BLaER1 (cell line): Measurements from ENCODE around the gene FAM184B.

ENCODE experiments used
- H3K27ac ChIP-seq: shearing (Covaris generic); formaldehyde crosslinking; 2 replicates; pipeline ENCODE4 v1.8.1; 2022
- H3K27me3 ChIP-seq: shearing (Covaris generic); formaldehyde crosslinking; 2 replicates; pipeline ENCODE4 v1.8.1; 2022
- H3K36me3 ChIP-seq: shearing (Covaris generic); formaldehyde crosslinking; 2 replicates; pipeline ENCODE4 v1.8.1; 2022
- H3K4me1 ChIP-seq: shearing (Covaris generic); formaldehyde crosslinking; 2 replicates; pipeline ENCODE4 v1.8.1; 2022
- H3K4me2 ChIP-seq: shearing (Covaris generic); formaldehyde crosslinking; 2 replicates; pipeline ENCODE4 v1.8.1; 2022
- H3K4me3 ChIP-seq: shearing (Covaris generic); formaldehyde crosslinking; 2 replicates; pipeline ENCODE4 v1.8.1; 2022
- H3K9ac ChIP-seq: shearing (Covaris generic); formaldehyde crosslinking; 2 replicates; pipeline ENCODE4 v1.8.1; 2022
- H3K9me3 ChIP-seq: shearing (Covaris generic); formaldehyde crosslinking; 2 replicates; pipeline ENCODE4 v1.8.1; 2022
- H4K20me1 ChIP-seq: shearing (Covaris generic); formaldehyde crosslinking; 2 replicates; pipeline ENCODE4 v1.8.1; 2022
- Cebpa-rat ChIP-seq: shearing (Covaris generic); IDR thresholded peaks from 2 replicates; pipeline ENCODE4 v1.8.1; 2022

Gene FAM184B

DNA sequence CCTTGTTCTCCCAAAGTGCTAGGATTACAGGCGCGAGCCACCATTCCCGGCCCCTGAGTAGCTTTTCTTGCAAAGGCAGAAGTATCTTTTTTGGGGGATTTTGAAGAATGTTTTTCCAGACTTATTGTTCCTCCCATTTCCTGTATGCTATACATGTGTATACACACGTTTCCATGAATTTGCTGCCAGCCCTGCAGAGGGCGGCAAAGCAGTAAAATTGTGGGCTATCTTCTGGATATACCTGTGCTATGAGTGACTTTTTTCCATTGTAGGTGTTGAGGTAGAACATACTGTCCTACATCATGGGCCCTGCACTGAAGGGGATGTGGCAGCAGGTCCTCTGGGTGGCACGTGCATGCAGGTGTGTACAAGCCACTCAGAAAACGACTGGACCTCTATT, 183.9 kb downstream of the FAM184B start:
- Histone ChIP-seq H3K9ac (no peak overlapping the region), H3K9me3 (no peaks in the 10 kb centered on the region), H3K27me3 (no peaks in the 10 kb centered on the region), H3K4me3 (no peak overlapping the region), H4K20me1 (peaks cover 44% of the 10 kb centered on the region), H3K4me2 (no peak overlapping the region), H3K27ac (no peak overlapping the region), H3K4me1 (peaks cover 48% of the 10 kb centered on the region), H3K36me3 (peaks cover 84% of the 10 kb centered on the region)
- TF ChIP-seq Cebpa-rat: no peak

DNA sequence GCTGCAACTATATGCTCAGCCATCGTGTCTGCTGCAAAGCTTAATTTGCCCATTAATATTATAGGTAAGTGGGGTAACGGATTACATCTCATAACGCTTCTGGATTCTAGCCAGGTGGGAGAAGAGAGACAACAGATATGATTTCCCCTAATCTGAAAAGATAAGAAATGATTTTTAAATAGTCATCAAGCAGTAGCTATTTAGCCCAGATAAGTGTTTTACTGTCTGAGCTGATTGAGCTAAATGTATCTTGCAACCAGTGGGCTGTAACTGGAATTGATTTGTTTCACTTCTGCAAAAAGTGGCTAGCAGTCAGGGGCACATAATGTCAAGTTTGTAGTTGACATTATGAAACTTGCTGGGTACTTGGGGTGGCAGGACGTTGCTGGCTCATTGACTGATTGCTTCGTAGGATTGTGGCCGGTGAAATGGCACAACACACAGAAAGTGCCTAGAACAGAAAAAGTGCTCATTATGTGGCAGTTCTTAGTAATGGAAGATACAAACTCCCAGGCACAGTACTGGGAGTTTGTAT, 185.9 kb downstream of the FAM184B start:
- H3K4me3 ChIP-seq: no peak overlapping the region
- H3K27me3 ChIP-seq: no peaks in the 10 kb centered on the region
- peaks cover 58% of the 10 kb centered on the region for H3K4me1 ChIP-seq
- H3K4me2 ChIP-seq: peak overlapping the region; percentile 61
- H3K36me3 ChIP-seq: peaks cover 86% of the 10 kb centered on the region
- H4K20me1 ChIP-seq: peaks cover 45% of the 10 kb centered on the region
- H3K9me3 ChIP-seq: no peaks in the 10 kb centered on the region
- TF ChIP-seq Cebpa-rat: no peak
- H3K27ac ChIP-seq: no peak overlapping the region; the same call in 1 of the 2 replicates
- H3K9ac ChIP-seq: no peak overlapping the region; the same call in 1 of the 2 replicates

DNA sequence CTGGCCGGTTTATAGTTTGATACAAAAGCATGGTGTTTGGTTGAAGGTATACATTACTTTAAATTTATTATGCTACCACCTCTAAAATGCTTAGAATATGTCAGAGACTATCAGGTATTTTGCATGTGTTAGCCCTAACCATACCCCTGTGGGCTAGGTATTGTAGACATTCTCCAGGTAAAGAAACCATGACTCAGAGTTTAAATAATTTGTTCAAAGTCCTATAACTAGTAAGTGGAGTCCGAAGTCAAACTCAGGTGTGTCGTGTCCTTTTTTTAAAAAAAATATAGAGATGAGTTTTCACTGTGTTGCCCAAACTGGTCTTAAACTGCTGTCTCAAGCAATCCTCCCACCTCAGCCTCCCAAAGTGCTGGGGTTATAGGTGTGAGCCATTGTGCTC, 192.1 kb downstream of the FAM184B start:
- H3K27ac ChIP-seq: no peak overlapping the region
- peaks cover 23% of the 10 kb centered on the region for H4K20me1 ChIP-seq
- no peak overlapping the region for H3K4me3 ChIP-seq
- H3K9me3 ChIP-seq: no peaks in the 10 kb centered on the region
- peaks cover 28% of the 10 kb centered on the region for H3K4me1 ChIP-seq
- H3K27me3 ChIP-seq: no peaks in the 10 kb centered on the region
- H3K36me3 ChIP-seq: peaks cover 100% of the 10 kb centered on the region
- no peak for TF ChIP-seq Cebpa-rat
- no peak overlapping the region for H3K9ac ChIP-seq
- no peak overlapping the region for H3K4me2 ChIP-seq

DNA sequence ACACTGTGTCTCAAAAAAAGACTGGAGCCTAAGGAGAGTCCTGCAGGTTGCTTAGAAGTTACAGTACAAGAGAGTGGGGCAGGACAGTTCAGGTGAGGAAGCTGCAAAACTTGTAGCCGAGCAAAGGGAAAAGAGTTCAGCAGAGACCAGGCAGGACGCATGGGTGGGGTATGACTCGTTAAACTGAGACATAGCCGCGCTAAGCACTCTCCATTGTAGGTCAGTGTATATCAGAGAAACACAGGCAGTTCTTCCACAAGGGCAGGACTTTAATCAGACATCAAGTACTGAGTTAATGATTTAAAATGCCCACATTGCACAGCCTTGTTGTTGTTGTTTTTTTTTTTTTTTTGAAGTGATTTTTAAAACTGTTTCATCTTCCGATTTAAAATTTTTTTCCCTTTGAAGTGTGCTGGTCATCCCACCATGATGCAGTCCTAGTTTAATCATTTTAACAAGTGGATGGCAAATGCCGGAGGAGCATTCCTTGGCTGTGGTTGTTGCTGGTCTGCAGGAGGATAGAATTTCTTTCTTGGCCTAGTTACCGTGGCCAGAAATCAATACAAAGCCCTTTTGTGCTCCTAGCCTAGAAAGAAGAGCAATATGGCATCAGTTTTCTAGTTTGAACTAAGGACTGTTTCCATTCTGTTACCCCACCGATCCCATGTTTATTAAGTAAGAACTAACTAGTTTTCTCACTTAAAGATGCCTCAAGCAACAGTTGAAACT, 194.2 kb downstream of the FAM184B start:
- H3K27ac ChIP-seq: no peak overlapping the region
- TF ChIP-seq Cebpa-rat: no peak
- H3K9ac ChIP-seq: no peak overlapping the region
- H3K36me3 ChIP-seq: peaks cover 100% of the 10 kb centered on the region
- H3K4me2 ChIP-seq: no peak overlapping the region
- H3K27me3 ChIP-seq: no peaks in the 10 kb centered on the region
- H3K4me1 ChIP-seq: peaks cover 7% of the 10 kb centered on the region
- no peaks in the 10 kb centered on the region for H3K9me3 ChIP-seq
- peaks cover 3% of the 10 kb centered on the region for H4K20me1 ChIP-seq
- H3K4me3 ChIP-seq: no peak overlapping the region

DNA sequence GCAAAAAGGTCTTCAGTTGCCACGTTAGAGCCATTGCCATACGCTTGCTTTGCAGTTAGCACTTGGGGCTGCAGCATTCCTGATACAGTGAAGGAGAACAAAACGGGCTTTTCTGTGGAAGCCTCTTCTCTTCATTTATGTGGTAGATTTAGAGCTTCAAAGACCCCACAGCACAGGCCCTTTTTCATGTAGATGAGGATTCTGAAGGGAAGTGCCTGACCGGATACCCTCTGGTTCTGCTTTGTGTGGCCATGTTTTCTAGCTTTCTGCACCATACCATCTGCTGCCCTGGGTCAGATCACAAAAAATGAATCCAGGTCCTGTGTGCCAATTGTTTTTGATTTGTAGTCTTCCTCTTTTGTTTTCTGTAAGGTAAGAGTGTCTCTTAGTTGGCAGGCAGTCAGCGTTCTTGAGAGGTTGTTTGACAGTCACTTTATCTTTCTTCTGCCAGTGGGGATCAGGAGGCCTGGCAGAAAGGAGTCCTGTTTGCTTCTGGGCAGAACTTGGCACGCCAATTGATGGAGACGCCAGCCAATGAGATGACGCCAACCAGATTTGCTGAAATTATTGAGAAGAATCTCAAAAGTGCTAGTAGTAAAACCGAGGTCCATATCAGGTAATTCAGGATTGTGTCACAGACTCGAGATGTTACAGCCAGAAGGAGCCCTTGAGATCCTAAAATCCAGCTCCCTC, 196.8 kb downstream of the FAM184B start:
- Histone ChIP-seq H3K4me2 (no peak overlapping the region), H3K4me3 (no peak overlapping the region), H3K4me1 (peaks cover 10% of the 10 kb centered on the region), H4K20me1 (no peaks in the 10 kb centered on the region; the same call in none of the 2 replicates), H3K9me3 (no peaks in the 10 kb centered on the region), H3K27ac (no peak overlapping the region), H3K36me3 (peaks cover 99% of the 10 kb centered on the region), H3K27me3 (no peaks in the 10 kb centered on the region), H3K9ac (no peak overlapping the region)
- no peak for TF ChIP-seq Cebpa-rat

DNA sequence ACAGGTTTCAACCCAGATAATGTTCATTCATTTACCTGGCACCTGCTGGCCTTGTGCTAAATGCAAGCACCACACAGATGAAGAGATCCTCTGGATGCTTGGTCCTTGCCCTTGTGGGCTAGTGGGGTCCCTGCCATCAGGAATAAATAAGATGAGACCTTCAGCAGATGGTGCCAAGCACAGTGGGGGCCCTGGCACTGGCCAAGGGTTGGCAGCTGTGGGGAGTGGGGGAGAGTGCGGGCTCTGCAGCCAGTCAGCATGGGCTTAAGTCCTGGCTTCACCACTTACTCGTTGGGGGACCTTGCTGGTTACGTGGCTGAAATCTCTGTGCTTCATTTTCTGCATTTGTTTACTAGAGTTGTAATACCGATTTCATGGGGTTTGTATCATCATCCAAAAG, 197.5 kb downstream of the FAM184B start:
- Histone ChIP-seq H3K4me1 (peaks cover 17% of the 10 kb centered on the region), H3K4me2 (no peak overlapping the region), H3K27me3 (no peaks in the 10 kb centered on the region), H4K20me1 (peaks cover 4% of the 10 kb centered on the region), H3K4me3 (no peak overlapping the region), H3K27ac (no peak overlapping the region), H3K36me3 (peaks cover 95% of the 10 kb centered on the region), H3K9ac (no peak overlapping the region), H3K9me3 (no peaks in the 10 kb centered on the region)
- TF ChIP-seq Cebpa-rat: no peak

DNA sequence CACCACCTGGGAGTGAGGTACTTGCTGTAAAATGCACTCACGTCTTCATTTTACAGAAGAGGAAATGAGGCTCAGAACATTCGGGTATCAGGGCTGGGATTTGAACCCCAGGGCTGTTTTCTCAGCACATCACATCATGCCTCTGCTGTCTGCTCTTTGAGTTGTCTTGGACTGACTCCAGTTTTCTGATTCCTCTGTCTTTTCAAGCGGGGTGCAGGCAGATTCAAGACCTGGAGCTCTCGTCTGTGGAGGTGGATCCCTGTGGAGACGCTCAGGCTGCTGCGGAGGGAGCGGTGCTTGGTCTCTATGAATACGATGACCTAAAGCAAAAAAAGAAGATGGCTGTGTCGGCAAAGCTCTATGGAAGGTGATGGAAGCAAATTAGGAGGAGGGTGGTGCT, 198.1 kb downstream of the FAM184B start:
- H3K4me1 ChIP-seq: peaks cover 24% of the 10 kb centered on the region
- H3K27ac ChIP-seq: no peak overlapping the region
- no peaks in the 10 kb centered on the region for H3K27me3 ChIP-seq
- H3K36me3 ChIP-seq: peaks cover 88% of the 10 kb centered on the region
- H4K20me1 ChIP-seq: peaks cover 11% of the 10 kb centered on the region
- no peaks in the 10 kb centered on the region for H3K9me3 ChIP-seq
- no peak overlapping the region for H3K4me3 ChIP-seq
- H3K4me2 ChIP-seq: no peak overlapping the region
- no peak overlapping the region for H3K9ac ChIP-seq
- no peak for TF ChIP-seq Cebpa-rat

DNA sequence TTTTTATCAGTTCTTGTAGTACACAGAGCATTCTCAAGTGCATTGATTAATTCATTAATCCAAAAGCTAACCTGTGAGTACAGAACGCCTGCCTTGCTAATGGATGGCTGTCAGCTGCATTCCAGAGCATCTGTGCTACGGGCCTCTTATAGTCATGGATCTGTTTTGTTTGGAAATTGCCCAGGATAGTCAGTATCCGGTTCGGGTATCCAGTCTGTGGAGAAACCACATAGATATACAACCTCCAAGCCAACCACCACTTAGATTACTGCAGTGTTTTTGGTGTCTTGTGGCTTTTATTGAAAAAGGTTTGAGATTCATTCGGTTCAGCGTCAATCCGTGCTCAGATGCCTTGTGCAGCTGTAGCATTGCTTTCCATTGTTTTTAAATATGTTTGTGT, 200.5 kb downstream of the FAM184B start:
- Histone ChIP-seq H3K9ac (no peak overlapping the region), H4K20me1 (peaks cover 13% of the 10 kb centered on the region; the same call in 1 of the 2 replicates), H3K4me1 (peaks cover 35% of the 10 kb centered on the region), H3K9me3 (no peaks in the 10 kb centered on the region), H3K4me2 (no peak overlapping the region), H3K36me3 (peaks cover 65% of the 10 kb centered on the region), H3K27me3 (no peaks in the 10 kb centered on the region), H3K4me3 (no peak overlapping the region), H3K27ac (no peak overlapping the region)
- no peak for TF ChIP-seq Cebpa-rat
